ENCODE data around the gene PCMT1.
"Not testable (repeated sequence)": the region's sequence is repeated elsewhere in the genome, so short reads cannot be mapped to it uniquely, and the experiment has no call there.

PCMT1 gene

GRCh38 chr6:149729824-149730223 is 19.7 kb upstream of the PCMT1 start:
- H3K27ac Mint-ChIP-seq = no peak overlapping the region

GRCh38 chr6:149733089-149733720 is 16.3 kb upstream of the PCMT1 start:
- H3K27ac Mint-ChIP-seq = no peak overlapping the region
- H3K4me3 Mint-ChIP-seq = no peak overlapping the region
- H3K27me3 Mint-ChIP-seq = no peaks in the 10 kb centered on the region
- ATAC-seq (replicated peaks) = no peak
- DNase-seq = no peak
- H3K4me1 Mint-ChIP-seq = peaks cover 6 to 15% of the 10 kb centered on the region in 2 donors
- peaks cover 20 to 38% of the 10 kb centered on the region in 2 donors for H3K36me3 Mint-ChIP-seq
- H3K9me3 Mint-ChIP-seq = no peaks in the 10 kb centered on the region

More at GRCh38 chr6:149729824-149730223, 19.7 kb upstream of the PCMT1 start:
- peaks cover 16 to 40% of the 10 kb centered on the region in 2 donors for H3K36me3 Mint-ChIP-seq
- no peaks in the 10 kb centered on the region for H3K27me3 Mint-ChIP-seq
- ATAC-seq (replicated peaks) = no peak
- no peaks in the 10 kb centered on the region for H3K9me3 Mint-ChIP-seq
- no peak for DNase-seq
- peaks cover 6 to 16% of the 10 kb centered on the region in 2 donors for H3K4me1 Mint-ChIP-seq
- H3K4me3 Mint-ChIP-seq = no peak overlapping the region

- peaks cover 15 to 35% of the 10 kb centered on the region in 2 donors for H3K36me3 Mint-ChIP-seq
- no peak for ATAC-seq (replicated peaks)
- H3K27ac Mint-ChIP-seq = no peak overlapping the region
These were observed 14.6 kb upstream of the PCMT1 start for GRCh38 chr6:149734915-149735314.

GRCh38 chr6:149745252-149745651 is 4.3 kb upstream of the PCMT1 start:
- ATAC-seq (replicated peaks); DNase-seq; H3K9me3 Mint-ChIP-seq; H3K27me3 Mint-ChIP-seq; H3K27ac Mint-ChIP-seq: not testable (repeated sequence)
- Mint-ChIP-seq H3K4me3 (peak overlapping the region; percentile 98 to 99), H3K4me1 (peaks cover 6 to 20% of the 10 kb centered on the region in 2 donors), H3K36me3 (peaks cover 9 to 19% of the 10 kb centered on the region in 2 donors)

More at GRCh38 chr6:149734915-149735314, 14.6 kb upstream of the PCMT1 start:
- Mint-ChIP-seq H3K4me1 (no peaks in the 10 kb centered on the region), H3K4me3 (no peak overlapping the region), H3K9me3 (no peaks in the 10 kb centered on the region), H3K27me3 (no peaks in the 10 kb centered on the region)
- no peak for DNase-seq

GRCh38 chr6:149746147-149746946 is 3.2 kb upstream of the PCMT1 start, which contains the start of gene NUP43:
NUP43 (minus strand) TSS chr6:149746529; CDS start chr6:149746495, 34 bp downstream.
- H3K9me3 Mint-ChIP-seq = no peaks in the 10 kb centered on the region
- H3K4me1 Mint-ChIP-seq = peaks cover 6 to 30% of the 10 kb centered on the region in 2 donors
- peak within 1 kb of the TSS; percentile 98 to 99 for H3K4me3 Mint-ChIP-seq
- peaks cover 4 to 11% of the 10 kb centered on the region in 2 donors for H3K36me3 Mint-ChIP-seq
- peak within 1 kb of the TSS; percentile 95 for H3K27ac Mint-ChIP-seq
- ATAC-seq (replicated peaks) (peak; percentile 64 to 75), DNase-seq (peak; percentile 91)
- H3K27me3 Mint-ChIP-seq = no peaks in the 10 kb centered on the region

- Mint-ChIP-seq H3K4me3 (peak overlapping the region; percentile 89 to 92), H3K4me1 (peaks cover 6 to 36% of the 10 kb centered on the region in 2 donors), H3K27ac (peak overlapping the region; percentile 93)
- peak; percentile 15 to 22 for ATAC-seq (replicated peaks)
- DNase-seq, H3K9me3 Mint-ChIP-seq, H3K27me3 Mint-ChIP-seq, H3K36me3 Mint-ChIP-seq: not testable (repeated sequence)
These were observed 403 bp upstream of the PCMT1 start for GRCh38 chr6:149749082-149749593.

GRCh38 chr6:149750136-149750609 is 632 bp downstream of the PCMT1 start:
- H3K36me3 Mint-ChIP-seq = peaks cover 3 to 4% of the 10 kb centered on the region in 2 donors
- ATAC-seq (replicated peaks) (peak; percentile 48 to 56), DNase-seq (peak; percentile 50)
- peak overlapping the region; percentile 93 for H3K27ac Mint-ChIP-seq
- H3K9me3 Mint-ChIP-seq = no peaks in the 10 kb centered on the region
- H3K4me1 Mint-ChIP-seq = peaks cover 7 to 39% of the 10 kb centered on the region in 2 donors
- H3K27me3 Mint-ChIP-seq = no peaks in the 10 kb centered on the region
- peak overlapping the region; percentile 89 to 92 for H3K4me3 Mint-ChIP-seq

GRCh38 chr6:149751239-149751638 is 1.7 kb downstream of the PCMT1 start:
- ATAC-seq (replicated peaks) (no peak), DNase-seq (no peak)
- peaks cover 12 to 47% of the 10 kb centered on the region in 2 donors for H3K4me1 Mint-ChIP-seq
- no peaks in the 10 kb centered on the region for H3K9me3 Mint-ChIP-seq
- peaks cover 7 to 8% of the 10 kb centered on the region in 2 donors for H3K36me3 Mint-ChIP-seq
- H3K4me3 Mint-ChIP-seq = peak overlapping the region; percentile 89 to 92
- no peaks in the 10 kb centered on the region for H3K27me3 Mint-ChIP-seq
- H3K27ac Mint-ChIP-seq = no peak overlapping the region

GRCh38 chr6:149751920-149752319 is 2.4 kb downstream of the PCMT1 start:
- not testable (repeated sequence) for H3K27me3 Mint-ChIP-seq; H3K4me3 Mint-ChIP-seq; ATAC-seq (replicated peaks); H3K36me3 Mint-ChIP-seq; DNase-seq; H3K9me3 Mint-ChIP-seq; H3K27ac Mint-ChIP-seq
- peaks cover 8 to 42% of the 10 kb centered on the region in 2 donors for H3K4me1 Mint-ChIP-seq

GRCh38 chr6:149752600-149753373 is 3.2 kb downstream of the PCMT1 start:
- Mint-ChIP-seq H3K4me1 (peaks cover 6 to 33% of the 10 kb centered on the region in 2 donors), H3K9me3 (no peaks in the 10 kb centered on the region), H3K36me3 (peaks cover 7 to 8% of the 10 kb centered on the region in 2 donors), H3K4me3 (no peak overlapping the region), H3K27ac (no peak overlapping the region), H3K27me3 (no peaks in the 10 kb centered on the region)
- DNase-seq (no peak), ATAC-seq (replicated peaks) (no peak)

GRCh38 chr6:149753374-149753637 is 3.8 kb downstream of the PCMT1 start:
- H3K36me3 Mint-ChIP-seq; H3K27ac Mint-ChIP-seq; H3K9me3 Mint-ChIP-seq; DNase-seq; H3K4me3 Mint-ChIP-seq; H3K27me3 Mint-ChIP-seq; ATAC-seq (replicated peaks): not testable (repeated sequence)
- peaks cover 6 to 33% of the 10 kb centered on the region in 2 donors for H3K4me1 Mint-ChIP-seq

GRCh38 chr6:149754548-149754947 is 5.0 kb downstream of the PCMT1 start:
- Mint-ChIP-seq H3K27ac (no peak overlapping the region), H3K9me3 (no peaks in the 10 kb centered on the region), H3K4me1 (peaks cover 6 to 27% of the 10 kb centered on the region in 2 donors), H3K27me3 (no peaks in the 10 kb centered on the region), H3K4me3 (no peak overlapping the region), H3K36me3 (peaks cover 9 to 11% of the 10 kb centered on the region in 2 donors)
- ATAC-seq (replicated peaks) (no peak), DNase-seq (no peak)

GRCh38 chr6:149755300-149756260 is 6.0 kb downstream of the PCMT1 start:
- H3K27ac Mint-ChIP-seq = no peak overlapping the region
- ATAC-seq (replicated peaks) (peak; percentile 64 to 75), DNase-seq (no peak)
- no peaks in the 10 kb centered on the region for H3K9me3 Mint-ChIP-seq
- no peaks in the 10 kb centered on the region for H3K27me3 Mint-ChIP-seq
- H3K36me3 Mint-ChIP-seq = peaks cover 17 to 20% of the 10 kb centered on the region in 2 donors
- H3K4me3 Mint-ChIP-seq = no peak overlapping the region
- peaks cover 9 to 30% of the 10 kb centered on the region in 2 donors for H3K4me1 Mint-ChIP-seq
